ENCODE measurements around the gene NCKAP1. TPM values are rescaled to one million over a fixed set of nuclear protein-coding genes. Genes with fewer than 3 reads are reported as not detected.

The NCKAP1 gene
- total and polyA plus RNA-seq, 4 donors = 36.4 to 194 (median 73.1) TPM

- no peaks in the 10 kb centered on the region for H3K36me3 ChIP-seq (ENCODE audit: control insufficient read depth in 4 of 4, insufficient read depth in 4 of 4, low read length in 4 of 4)
- peak overlapping the region; percentile 39 to 80 for H3K9ac ChIP-seq (ENCODE audit: insufficient read depth in 1 of 2, low read length in 2 of 2)
- H3K4me1 ChIP-seq (ENCODE audit: control insufficient read depth in 5 of 5, insufficient read depth in 5 of 5, low read length in 5 of 5) = peaks cover 0 to 6% (median 0%) of the 10 kb centered on the region in 5 donors
- ATAC-seq (ENCODE audit: insufficient read depth, low FRiP score) (peak; percentile 53), DNase-seq (peak in 1 of 3 donors; percentile 56)
- H3K27ac ChIP-seq (ENCODE audit: low read depth in 1 of 2, low read length in 1 of 2) = peak overlapping the region; percentile 87 to 88
- H3K9me3 ChIP-seq (ENCODE audit: control insufficient read depth in 4 of 4, insufficient read depth in 3 of 4, low read length in 3 of 4) = no peaks in the 10 kb centered on the region
- H3K4me3 ChIP-seq = peak overlapping the region; percentile 43
- WGBS, 2 donors = 24 to 35% methylated on average over 13 of the region's 13 CpGs
- no peak for TF ChIP-seq CTCF (IDR thresholded peaks at IDR 0.05; ENCODE audit: control extremely low read depth, extremely low read depth)
- peaks cover 0 to 11% (median 7%) of the 10 kb centered on the region in 3 donors for H3K27me3 ChIP-seq (ENCODE audit: control insufficient read depth in 3 of 3, insufficient read depth in 3 of 3, low read length in 2 of 3)
These were observed 41.0 kb upstream of the NCKAP1 start for GRCh38 chr2:183079139-183079775.

GRCh38 chr2:183078464-183079138, 40.3 kb upstream of the NCKAP1 start, which contains the start of gene DUSP19:
TSS of gene DUSP19 (plus strand) at chr2:183078747. CDS start at chr2:183078934, 187 bp downstream.
- Histone ChIP-seq H3K27me3 (ENCODE audit: control insufficient read depth in 3 of 3, insufficient read depth in 3 of 3, low read length in 2 of 3) (peaks cover 0 to 11% (median 9%) of the 10 kb centered on the region in 3 donors), H3K4me1 (ENCODE audit: control insufficient read depth in 5 of 5, insufficient read depth in 5 of 5, low read length in 5 of 5) (peaks cover 0 to 6% (median 0%) of the 10 kb centered on the region in 5 donors), H3K4me3 (peak within 1 kb of the TSS; percentile 43), H3K36me3 (ENCODE audit: control insufficient read depth in 4 of 4, insufficient read depth in 4 of 4, low read length in 4 of 4) (no peaks in the 10 kb centered on the region), H3K9ac (ENCODE audit: insufficient read depth in 1 of 2, low read length in 2 of 2) (peak within 1 kb of the TSS; percentile 39 to 80), H3K27ac (ENCODE audit: low read depth in 1 of 2, low read length in 1 of 2) (peak within 1 kb of the TSS; percentile 87 to 88), H3K9me3 (ENCODE audit: control insufficient read depth in 4 of 4, insufficient read depth in 3 of 4, low read length in 3 of 4) (no peaks in the 10 kb centered on the region)
- TF ChIP-seq CTCF (IDR thresholded peaks at IDR 0.05; ENCODE audit: control extremely low read depth, extremely low read depth) = no peak
- DNase-seq (peak; percentile 93 to 98 (median 97)), ATAC-seq (ENCODE audit: insufficient read depth, low FRiP score) (peak; percentile 91)
- 1 to 2% methylated on average over 20 of the region's 20 CpGs for WGBS, 2 donors

GRCh38 chr2:183078163-183078463, 39.9 kb upstream of the NCKAP1 start:
- Histone ChIP-seq H3K4me1 (ENCODE audit: control insufficient read depth in 5 of 5, insufficient read depth in 5 of 5, low read length in 5 of 5) (peaks cover 0 to 6% (median 0%) of the 10 kb centered on the region in 5 donors), H3K27ac (ENCODE audit: low read depth in 1 of 2, low read length in 1 of 2) (peak overlapping the region; percentile 56 to 87), H3K4me3 (peak overlapping the region; percentile 43), H3K36me3 (ENCODE audit: control insufficient read depth in 4 of 4, insufficient read depth in 4 of 4, low read length in 4 of 4) (no peaks in the 10 kb centered on the region), H3K9me3 (ENCODE audit: control insufficient read depth in 4 of 4, insufficient read depth in 3 of 4, low read length in 3 of 4) (no peaks in the 10 kb centered on the region), H3K27me3 (ENCODE audit: control insufficient read depth in 3 of 3, insufficient read depth in 3 of 3, low read length in 2 of 3) (peaks cover 0 to 11% (median 9%) of the 10 kb centered on the region in 3 donors), H3K9ac (ENCODE audit: insufficient read depth in 1 of 2, low read length in 2 of 2) (peak overlapping the region in 1 of 2 donors; percentile 80)
- DNase-seq (no peak), ATAC-seq (ENCODE audit: insufficient read depth, low FRiP score) (peak; percentile 54)
- no peak for TF ChIP-seq CTCF (IDR thresholded peaks at IDR 0.05; ENCODE audit: control extremely low read depth, extremely low read depth)
- 3 to 4% methylated on average over 8 of the region's 8 CpGs for WGBS, 2 donors

All from lung (tissue), 12 donors.